ENCODE data around the gene MYB.

The MYB gene

GRCh38 chr6:135180542-135181332, at the start of gene MYB:
MYB (plus strand) TSS chr6:135181308; CDS start chr6:135181514, 206 bp downstream.
- Histone ChIP-seq H3K27me3 (no peaks in the 10 kb centered on the region), H3K4me1 (ENCODE audit: control insufficient read depth in 1 of 2, insufficient read depth in 1 of 2, low read depth in 1 of 2, low read length in 1 of 2) (peaks cover 38 to 41% of the 10 kb centered on the region in 2 experiments), H3K36me3 (no peaks in the 10 kb centered on the region), H3K9me3 (no peaks in the 10 kb centered on the region), H3K27ac (no peak within 1 kb of the TSS), H3K4me3 (ENCODE audit: low read depth in 1 of 2, low read length in 1 of 2) (peak within 1 kb of the TSS; percentile 65 to 72)
- no peak for TF ChIP-seq CTCF (IDR thresholded peaks at IDR 0.05)

GRCh38 chr6:135132776-135133175, 48.3 kb upstream of the MYB start:
- Histone ChIP-seq H3K36me3 (no peaks in the 10 kb centered on the region), H3K4me1 (ENCODE audit: control insufficient read depth in 1 of 2, insufficient read depth in 1 of 2, low read depth in 1 of 2, low read length in 1 of 2) (peaks cover 7 to 11% of the 10 kb centered on the region in 2 experiments)
- TF ChIP-seq CTCF (IDR thresholded peaks at IDR 0.05): no peak

GRCh38 chr6:135135835-135136234, 45.3 kb upstream of the MYB start:
- TF ChIP-seq CTCF (IDR thresholded peaks at IDR 0.05): no peak

More at GRCh38 chr6:135132776-135133175, 48.3 kb upstream of the MYB start:
- Histone ChIP-seq H3K9me3 (no peaks in the 10 kb centered on the region), H3K27me3 (no peaks in the 10 kb centered on the region), H3K4me3 (ENCODE audit: low read depth in 1 of 2, low read length in 1 of 2) (no peak overlapping the region), H3K27ac (no peak overlapping the region)

GRCh38 chr6:135137826-135138225, 43.3 kb upstream of the MYB start:
- no peak for TF ChIP-seq CTCF (IDR thresholded peaks at IDR 0.05)
- no peak overlapping the region for H3K27ac ChIP-seq
- H3K9me3 ChIP-seq: no peaks in the 10 kb centered on the region
- no peaks in the 10 kb centered on the region for H3K36me3 ChIP-seq
- H3K27me3 ChIP-seq: no peaks in the 10 kb centered on the region
- H3K4me1 ChIP-seq (ENCODE audit: control insufficient read depth in 1 of 2, insufficient read depth in 1 of 2, low read depth in 1 of 2, low read length in 1 of 2): peaks cover 5 to 6% of the 10 kb centered on the region in 2 experiments
- H3K4me3 ChIP-seq (ENCODE audit: low read depth in 1 of 2, low read length in 1 of 2): no peak overlapping the region

More at GRCh38 chr6:135135835-135136234, 45.3 kb upstream of the MYB start:
- Histone ChIP-seq H3K4me1 (ENCODE audit: control insufficient read depth in 1 of 2, insufficient read depth in 1 of 2, low read depth in 1 of 2, low read length in 1 of 2) (no peaks in the 10 kb centered on the region), H3K36me3 (no peaks in the 10 kb centered on the region), H3K27ac (no peak overlapping the region), H3K4me3 (ENCODE audit: low read depth in 1 of 2, low read length in 1 of 2) (no peak overlapping the region), H3K9me3 (no peaks in the 10 kb centered on the region), H3K27me3 (no peaks in the 10 kb centered on the region)

GRCh38 chr6:135141182-135141581, 39.9 kb upstream of the MYB start:
- Histone ChIP-seq H3K9me3 (no peaks in the 10 kb centered on the region), H3K4me1 (ENCODE audit: control insufficient read depth in 1 of 2, insufficient read depth in 1 of 2, low read depth in 1 of 2, low read length in 1 of 2) (peaks cover 16 to 20% of the 10 kb centered on the region in 2 experiments), H3K27ac (no peak overlapping the region), H3K27me3 (no peaks in the 10 kb centered on the region), H3K4me3 (ENCODE audit: low read depth in 1 of 2, low read length in 1 of 2) (no peak overlapping the region), H3K36me3 (no peaks in the 10 kb centered on the region)
- TF ChIP-seq CTCF (IDR thresholded peaks at IDR 0.05): no peak
